ENCODE data around the gene LCN10. TPM values are rescaled to one million over a fixed set of nuclear protein-coding genes. Genes with fewer than 3 reads are reported as not detected.
A peak's percentile ranks its signal among the peaks of the same experiment; 100 is the strongest.

LCN10 gene
- total and polyA plus RNA-seq, 2 of the 13 experiments (the other 11 are each of a cell fraction or from before 2014, with no cell fraction given) = 0.53 to 0.61 TPM

DNA sequence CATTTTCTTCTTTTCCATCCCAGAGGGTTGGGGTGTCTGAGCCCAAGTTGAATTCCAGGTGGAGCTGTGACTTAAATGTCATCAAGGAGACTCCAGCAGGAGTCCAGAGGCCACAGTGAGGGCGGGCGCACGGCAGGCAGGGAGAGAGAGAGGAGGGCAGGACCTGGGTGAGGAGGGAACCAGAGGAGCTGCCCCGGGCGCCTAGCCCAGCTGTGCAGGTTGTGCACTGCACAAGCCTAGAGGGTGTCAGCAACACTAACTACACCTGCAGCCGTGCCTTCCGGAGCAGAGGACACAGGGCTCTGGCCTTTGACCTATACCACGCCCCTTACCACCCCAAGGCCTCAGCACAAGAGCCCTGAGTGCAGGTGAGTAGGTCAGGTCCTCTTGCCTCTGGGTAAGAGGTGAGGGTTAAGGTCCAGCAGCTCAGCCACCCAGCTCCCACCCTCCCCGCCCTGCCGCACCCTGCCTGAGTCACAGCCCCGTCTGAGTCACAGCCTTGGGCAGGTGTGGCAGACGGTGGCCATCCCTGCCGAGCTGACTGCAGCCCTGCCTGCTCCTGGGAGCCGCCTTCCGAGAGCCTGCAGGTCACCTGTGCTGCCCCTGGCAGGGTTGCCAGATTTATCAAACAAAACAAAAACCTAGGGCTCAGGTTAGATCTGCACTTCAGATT lies 49.1 kb downstream of the LCN10 start (continued):
- TF ChIP-seq, protein P1, sequence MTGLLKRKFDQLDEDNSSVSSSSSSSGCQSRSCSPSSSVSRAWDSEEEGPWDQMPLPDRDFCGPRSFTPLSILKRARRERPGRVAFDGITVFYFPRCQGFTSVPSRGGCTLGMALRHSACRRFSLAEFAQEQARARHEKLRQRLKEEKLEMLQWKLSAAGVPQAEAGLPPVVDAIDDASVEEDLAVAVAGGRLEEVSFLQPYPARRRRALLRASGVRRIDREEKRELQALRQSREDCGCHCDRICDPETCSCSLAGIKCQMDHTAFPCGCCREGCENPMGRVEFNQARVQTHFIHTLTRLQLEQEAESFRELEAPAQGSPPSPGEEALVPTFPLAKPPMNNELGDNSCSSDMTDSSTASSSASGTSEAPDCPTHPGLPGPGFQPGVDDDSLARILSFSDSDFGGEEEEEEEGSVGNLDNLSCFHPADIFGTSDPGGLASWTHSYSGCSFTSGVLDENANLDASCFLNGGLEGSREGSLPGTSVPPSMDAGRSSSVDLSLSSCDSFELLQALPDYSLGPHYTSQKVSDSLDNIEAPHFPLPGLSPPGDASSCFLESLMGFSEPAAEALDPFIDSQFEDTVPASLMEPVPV (CRISPR knock-in tag; IDR thresholded peaks at IDR 0.05) = no peak
- TF ChIP-seq, protein P2, sequence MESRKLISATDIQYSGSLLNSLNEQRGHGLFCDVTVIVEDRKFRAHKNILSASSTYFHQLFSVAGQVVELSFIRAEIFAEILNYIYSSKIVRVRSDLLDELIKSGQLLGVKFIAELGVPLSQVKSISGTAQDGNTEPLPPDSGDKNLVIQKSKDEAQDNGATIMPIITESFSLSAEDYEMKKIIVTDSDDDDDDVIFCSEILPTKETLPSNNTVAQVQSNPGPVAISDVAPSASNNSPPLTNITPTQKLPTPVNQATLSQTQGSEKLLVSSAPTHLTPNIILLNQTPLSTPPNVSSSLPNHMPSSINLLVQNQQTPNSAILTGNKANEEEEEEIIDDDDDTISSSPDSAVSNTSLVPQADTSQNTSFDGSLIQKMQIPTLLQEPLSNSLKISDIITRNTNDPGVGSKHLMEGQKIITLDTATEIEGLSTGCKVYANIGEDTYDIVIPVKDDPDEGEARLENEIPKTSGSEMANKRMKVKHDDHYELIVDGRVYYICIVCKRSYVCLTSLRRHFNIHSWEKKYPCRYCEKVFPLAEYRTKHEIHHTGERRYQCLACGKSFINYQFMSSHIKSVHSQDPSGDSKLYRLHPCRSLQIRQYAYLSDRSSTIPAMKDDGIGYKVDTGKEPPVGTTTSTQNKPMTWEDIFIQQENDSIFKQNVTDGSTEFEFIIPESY (CRISPR knock-in tag; IDR thresholded peaks at IDR 0.05) = no peak
- TF ChIP-seq, protein P3, sequence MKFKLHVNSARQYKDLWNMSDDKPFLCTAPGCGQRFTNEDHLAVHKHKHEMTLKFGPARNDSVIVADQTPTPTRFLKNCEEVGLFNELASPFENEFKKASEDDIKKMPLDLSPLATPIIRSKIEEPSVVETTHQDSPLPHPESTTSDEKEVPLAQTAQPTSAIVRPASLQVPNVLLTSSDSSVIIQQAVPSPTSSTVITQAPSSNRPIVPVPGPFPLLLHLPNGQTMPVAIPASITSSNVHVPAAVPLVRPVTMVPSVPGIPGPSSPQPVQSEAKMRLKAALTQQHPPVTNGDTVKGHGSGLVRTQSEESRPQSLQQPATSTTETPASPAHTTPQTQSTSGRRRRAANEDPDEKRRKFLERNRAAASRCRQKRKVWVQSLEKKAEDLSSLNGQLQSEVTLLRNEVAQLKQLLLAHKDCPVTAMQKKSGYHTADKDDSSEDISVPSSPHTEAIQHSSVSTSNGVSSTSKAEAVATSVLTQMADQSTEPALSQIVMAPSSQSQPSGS (CRISPR knock-in tag; IDR thresholded peaks at IDR 0.05) = no peak
- TF ChIP-seq ZNF546 (CRISPR knock-in tag; conservative IDR thresholded peaks at IDR 0.05) = no peak
- TF ChIP-seq, protein P4, sequence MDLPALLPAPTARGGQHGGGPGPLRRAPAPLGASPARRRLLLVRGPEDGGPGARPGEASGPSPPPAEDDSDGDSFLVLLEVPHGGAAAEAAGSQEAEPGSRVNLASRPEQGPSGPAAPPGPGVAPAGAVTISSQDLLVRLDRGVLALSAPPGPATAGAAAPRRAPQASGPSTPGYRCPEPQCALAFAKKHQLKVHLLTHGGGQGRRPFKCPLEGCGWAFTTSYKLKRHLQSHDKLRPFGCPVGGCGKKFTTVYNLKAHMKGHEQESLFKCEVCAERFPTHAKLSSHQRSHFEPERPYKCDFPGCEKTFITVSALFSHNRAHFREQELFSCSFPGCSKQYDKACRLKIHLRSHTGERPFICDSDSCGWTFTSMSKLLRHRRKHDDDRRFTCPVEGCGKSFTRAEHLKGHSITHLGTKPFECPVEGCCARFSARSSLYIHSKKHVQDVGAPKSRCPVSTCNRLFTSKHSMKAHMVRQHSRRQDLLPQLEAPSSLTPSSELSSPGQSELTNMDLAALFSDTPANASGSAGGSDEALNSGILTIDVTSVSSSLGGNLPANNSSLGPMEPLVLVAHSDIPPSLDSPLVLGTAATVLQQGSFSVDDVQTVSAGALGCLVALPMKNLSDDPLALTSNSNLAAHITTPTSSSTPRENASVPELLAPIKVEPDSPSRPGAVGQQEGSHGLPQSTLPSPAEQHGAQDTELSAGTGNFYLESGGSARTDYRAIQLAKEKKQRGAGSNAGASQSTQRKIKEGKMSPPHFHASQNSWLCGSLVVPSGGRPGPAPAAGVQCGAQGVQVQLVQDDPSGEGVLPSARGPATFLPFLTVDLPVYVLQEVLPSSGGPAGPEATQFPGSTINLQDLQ (CRISPR knock-in tag; IDR thresholded peaks at IDR 0.05) = no peak
- no peak for TF ChIP-seq ZNF160 (CRISPR knock-in tag; IDR thresholded peaks at IDR 0.05)
- peak; percentile 96 for TF ChIP-seq ZNF670 (CRISPR knock-in tag; IDR thresholded peaks at IDR 0.05; ENCODE audit: borderline replicate concordance)
- peak; percentile 51; the same call in 1 of the 2 replicates for TF ChIP-seq ZNF782 (CRISPR knock-in tag; IDR thresholded peaks at IDR 0.05; ENCODE audit: borderline replicate concordance)
- TF ChIP-seq ATF1 (CRISPR knock-in tag; IDR thresholded peaks at IDR 0.05) = no peak
- 0 out of 2 replicates have a peak, but pooled peaks have one; percentile 18 for TF ChIP-seq AHR (CRISPR knock-in tag; IDR thresholded peaks at IDR 0.05)
- no peak for TF ChIP-seq TAF15 (IDR thresholded peaks at IDR 0.05; ENCODE audit: low read depth, low read length, poor library complexity, severe bottlenecking)
- no peak for TF ChIP-seq ZNF75D (CRISPR knock-in tag; IDR thresholded peaks at IDR 0.05; ENCODE audit: borderline replicate concordance)
- TF ChIP-seq, protein P5, sequence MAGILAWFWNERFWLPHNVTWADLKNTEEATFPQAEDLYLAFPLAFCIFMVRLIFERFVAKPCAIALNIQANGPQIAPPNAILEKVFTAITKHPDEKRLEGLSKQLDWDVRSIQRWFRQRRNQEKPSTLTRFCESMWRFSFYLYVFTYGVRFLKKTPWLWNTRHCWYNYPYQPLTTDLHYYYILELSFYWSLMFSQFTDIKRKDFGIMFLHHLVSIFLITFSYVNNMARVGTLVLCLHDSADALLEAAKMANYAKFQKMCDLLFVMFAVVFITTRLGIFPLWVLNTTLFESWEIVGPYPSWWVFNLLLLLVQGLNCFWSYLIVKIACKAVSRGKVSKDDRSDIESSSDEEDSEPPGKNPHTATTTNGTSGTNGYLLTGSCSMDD (CRISPR knock-in tag; IDR thresholded peaks at IDR 0.05) = no peak
- TF ChIP-seq, protein P6, sequence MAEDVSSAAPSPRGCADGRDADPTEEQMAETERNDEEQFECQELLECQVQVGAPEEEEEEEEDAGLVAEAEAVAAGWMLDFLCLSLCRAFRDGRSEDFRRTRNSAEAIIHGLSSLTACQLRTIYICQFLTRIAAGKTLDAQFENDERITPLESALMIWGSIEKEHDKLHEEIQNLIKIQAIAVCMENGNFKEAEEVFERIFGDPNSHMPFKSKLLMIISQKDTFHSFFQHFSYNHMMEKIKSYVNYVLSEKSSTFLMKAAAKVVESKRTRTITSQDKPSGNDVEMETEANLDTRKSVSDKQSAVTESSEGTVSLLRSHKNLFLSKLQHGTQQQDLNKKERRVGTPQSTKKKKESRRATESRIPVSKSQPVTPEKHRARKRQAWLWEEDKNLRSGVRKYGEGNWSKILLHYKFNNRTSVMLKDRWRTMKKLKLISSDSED (CRISPR knock-in tag; IDR thresholded peaks at IDR 0.05) = no peak
- TF ChIP-seq ZNF205 (CRISPR knock-in tag; IDR thresholded peaks at IDR 0.05) = no peak
- no peak for TF ChIP-seq ZNF329 (CRISPR knock-in tag; IDR thresholded peaks at IDR 0.05; ENCODE audit: low read depth)
- TF ChIP-seq, protein P7, sequence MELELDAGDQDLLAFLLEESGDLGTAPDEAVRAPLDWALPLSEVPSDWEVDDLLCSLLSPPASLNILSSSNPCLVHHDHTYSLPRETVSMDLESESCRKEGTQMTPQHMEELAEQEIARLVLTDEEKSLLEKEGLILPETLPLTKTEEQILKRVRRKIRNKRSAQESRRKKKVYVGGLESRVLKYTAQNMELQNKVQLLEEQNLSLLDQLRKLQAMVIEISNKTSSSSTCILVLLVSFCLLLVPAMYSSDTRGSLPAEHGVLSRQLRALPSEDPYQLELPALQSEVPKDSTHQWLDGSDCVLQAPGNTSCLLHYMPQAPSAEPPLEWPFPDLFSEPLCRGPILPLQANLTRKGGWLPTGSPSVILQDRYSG (CRISPR knock-in tag; IDR thresholded peaks at IDR 0.05) = no peak
- no peak for TF ChIP-seq PLRG1 (conservative IDR thresholded peaks at IDR 0.05)
